Mesendoderm (in vitro differentiated cells): Measurements from ENCODE around the gene FMN1.

ENCODE experiments used
- DNase-seq: peaks from one replicate; pipeline ENCODE4 v3.0.0; 2013
- H2AK5ac ChIP-seq: 2 replicates; pipeline ENCODE4 v1.6.1; 2013; ENCODE audit warnings: low read length, inconsistent platforms
- H2BK120ac ChIP-seq: 2 replicates; pipeline ENCODE4 v1.6.1; 2013; ENCODE audit warnings: low read depth, mild to moderate bottlenecking, low read length, moderate library complexity, mixed read lengths
- H2BK15ac ChIP-seq: replicated peaks from 2 replicates; pipeline ENCODE4 v1.6.1; 2013; ENCODE audit warnings: low read depth, mild to moderate bottlenecking, moderate library complexity
- H2BK5ac ChIP-seq: 2 replicates; pipeline ENCODE4 v1.6.1; 2013; ENCODE audit warnings: low read length, inconsistent platforms
- H3K18ac ChIP-seq: 2 replicates; pipeline ENCODE4 v1.6.1; 2013; ENCODE audit warnings: mild to moderate bottlenecking, low read length, mixed read lengths
- H3K23ac ChIP-seq: one replicate; pipeline ENCODE4 v1.6.1; 2013; ENCODE audit warnings: low read length
- H3K27ac ChIP-seq: 2 replicates; pipeline ENCODE4 v1.5.1; 2013; ENCODE audit warnings: low read depth, mild to moderate bottlenecking, inconsistent platforms, low read length, moderate library complexity
- H3K27me3 ChIP-seq: 2 replicates; pipeline ENCODE4 v1.6.1; 2013; ENCODE audit warnings: low read length, control low read depth, mild to moderate bottlenecking, inconsistent platforms; ENCODE audit not compliant: insufficient read depth, poor library complexity
- H3K36me3 ChIP-seq: 2 replicates; pipeline ENCODE4 v1.6.1; 2013; ENCODE audit warnings: low read length, inconsistent platforms; ENCODE audit not compliant: control insufficient read depth, insufficient read depth
- H3K4ac ChIP-seq: one replicate; pipeline ENCODE4 v1.6.1; 2013; ENCODE audit warnings: low read depth, mild to moderate bottlenecking, low read length, moderate library complexity
- H3K4me1 ChIP-seq: 2 replicates; pipeline ENCODE4 v1.6.1; 2013; ENCODE audit warnings: low read depth, low read length, inconsistent platforms; ENCODE audit not compliant: control insufficient read depth
- H3K4me2 ChIP-seq: 2 replicates; pipeline ENCODE4 v1.6.1; 2013; ENCODE audit warnings: low read length
- H3K4me3 ChIP-seq: 2 replicates; pipeline ENCODE4 v1.5.1; 2013; ENCODE audit warnings: mild to moderate bottlenecking, low read length
- H3K56ac ChIP-seq: one replicate; pipeline ENCODE4 v1.6.1; 2013; ENCODE audit warnings: low read length
- H3K79me1 ChIP-seq: 2 replicates; pipeline ENCODE4 v1.6.1; 2013; ENCODE audit warnings: low read length, inconsistent platforms
- H3K79me2 ChIP-seq: 2 replicates; pipeline ENCODE4 v1.6.1; 2013; ENCODE audit warnings: mild to moderate bottlenecking, low read length; ENCODE audit not compliant: control insufficient read depth, insufficient read depth
- H3K9ac ChIP-seq: 2 replicates; pipeline ENCODE4 v1.6.1; 2013; ENCODE audit warnings: low read length, inconsistent platforms
- H4K5ac ChIP-seq: one replicate; pipeline ENCODE4 v1.6.1; 2013; ENCODE audit warnings: low read length
- H4K8ac ChIP-seq: one replicate; pipeline ENCODE4 v1.6.1; 2013; ENCODE audit warnings: low read depth, mild to moderate bottlenecking, control low read depth, low read length, moderate library complexity
- WGBS: extraction: QIAGEN DNeasy Blood & Tissue Kit; methylation state at CpG from one replicate; pipeline ENCODE4 v1.1.7; 2013; ENCODE audit warnings: low lambda C conversion rate, missing lambda C conversion rate; ENCODE audit not compliant: insufficient coverage; ENCODE audit errors: extremely low coverage; 5-methylcytosine and 5-hydroxymethylcytosine counted together

FMN1 gene

GRCh38 chr15:32790352-32790999 lies 404.0 kb downstream of the FMN1 start:
- H3K4me1 ChIP-seq, result no peaks in the 10 kb centered on the region
- no peak overlapping the region for H3K4me2 ChIP-seq
- no peaks in the 10 kb centered on the region for H3K36me3 ChIP-seq
- H3K18ac ChIP-seq, result no peak overlapping the region
- H3K27ac ChIP-seq, result no peak overlapping the region
- H2BK5ac ChIP-seq, result no peak overlapping the region
- no peaks in the 10 kb centered on the region for H3K27me3 ChIP-seq
- H3K23ac ChIP-seq, result no peak overlapping the region
- H3K4me3 ChIP-seq, result no peak overlapping the region
- DNase-seq, result no peak
- H3K79me2 ChIP-seq, result no peaks in the 10 kb centered on the region
- H3K9ac ChIP-seq, result no peak overlapping the region
- H3K79me1 ChIP-seq, result no peaks in the 10 kb centered on the region
- H3K56ac ChIP-seq, result no peak overlapping the region
- H4K5ac ChIP-seq, result no peak overlapping the region
- no peak overlapping the region for H2BK120ac ChIP-seq
- H2BK15ac ChIP-seq, result no peak overlapping the region
- no peak overlapping the region for H3K4ac ChIP-seq
- no CpG with 5 or more reads among the region's 2 CpGs for WGBS
- H4K8ac ChIP-seq, result no peak overlapping the region
- H2AK5ac ChIP-seq, result no peak overlapping the region

DNA sequence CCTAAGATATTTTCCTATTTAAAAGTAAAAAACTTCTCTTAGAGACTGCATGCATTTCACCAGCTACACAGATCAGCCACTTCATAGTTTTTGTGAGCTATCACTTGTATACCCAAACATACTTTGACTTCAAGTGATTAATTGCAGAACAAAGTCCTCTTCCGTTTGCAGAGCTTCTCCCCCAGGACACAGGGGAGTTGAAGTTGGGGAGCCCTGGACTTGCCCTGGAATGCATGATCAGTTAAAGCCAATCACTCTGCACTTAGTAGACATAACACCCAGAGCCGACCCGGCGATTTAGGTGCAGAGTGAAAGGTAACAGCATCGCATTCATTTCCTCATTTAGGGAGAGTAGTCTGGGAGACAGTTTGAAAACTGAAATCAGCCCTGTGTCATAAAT lies 406.6 kb downstream of the FMN1 start:
- H3K4me2 ChIP-seq, result no peak overlapping the region
- no peak for DNase-seq
- H4K5ac ChIP-seq, result no peak overlapping the region
- no peak overlapping the region for H3K27ac ChIP-seq
- no peak overlapping the region for H2AK5ac ChIP-seq
- no peaks in the 10 kb centered on the region for H3K79me2 ChIP-seq
- no peak overlapping the region for H3K4me3 ChIP-seq
- WGBS, result no CpG with 5 or more reads among the region's 5 CpGs
- H3K56ac ChIP-seq, result no peak overlapping the region
- no peak overlapping the region for H3K4ac ChIP-seq
- no peaks in the 10 kb centered on the region for H3K79me1 ChIP-seq
- H3K36me3 ChIP-seq, result no peaks in the 10 kb centered on the region
- no peak overlapping the region for H4K8ac ChIP-seq
- no peaks in the 10 kb centered on the region for H3K4me1 ChIP-seq
- H2BK5ac ChIP-seq, result no peak overlapping the region
- H3K18ac ChIP-seq, result no peak overlapping the region
- no peak overlapping the region for H3K9ac ChIP-seq
- no peak overlapping the region for H2BK15ac ChIP-seq
- no peaks in the 10 kb centered on the region for H3K27me3 ChIP-seq
- no peak overlapping the region for H2BK120ac ChIP-seq
- H3K23ac ChIP-seq, result no peak overlapping the region

GRCh38 chr15:32786906-32787305 lies 407.6 kb downstream of the FMN1 start:
- no peaks in the 10 kb centered on the region for H3K4me1 ChIP-seq
- no peak overlapping the region for H2BK120ac ChIP-seq
- H3K4me2 ChIP-seq, result no peak overlapping the region
- no peaks in the 10 kb centered on the region for H3K36me3 ChIP-seq
- no peaks in the 10 kb centered on the region for H3K79me2 ChIP-seq
- H3K27ac ChIP-seq, result no peak overlapping the region
- no peak overlapping the region for H3K4me3 ChIP-seq
- WGBS, result no CpG with 5 or more reads among the region's 7 CpGs
- H4K5ac ChIP-seq, result no peak overlapping the region
- no peak overlapping the region for H3K23ac ChIP-seq
- peak; percentile 67 for DNase-seq
- no peak overlapping the region for H2BK15ac ChIP-seq
- H3K4ac ChIP-seq, result no peak overlapping the region
- H3K79me1 ChIP-seq, result no peaks in the 10 kb centered on the region
- no peak overlapping the region for H4K8ac ChIP-seq
- no peak overlapping the region for H2BK5ac ChIP-seq
- no peaks in the 10 kb centered on the region for H3K27me3 ChIP-seq
- no peak overlapping the region for H2AK5ac ChIP-seq
- no peak overlapping the region for H3K9ac ChIP-seq
- no peak overlapping the region for H3K18ac ChIP-seq
- H3K56ac ChIP-seq, result no peak overlapping the region

- Histone ChIP-seq H2AK5ac (no peak overlapping the region), H3K4me2 (no peak overlapping the region), H4K5ac (no peak overlapping the region), H3K36me3 (no peaks in the 10 kb centered on the region), H3K9ac (no peak overlapping the region), H3K23ac (no peak overlapping the region), H3K4me1 (no peaks in the 10 kb centered on the region), H4K8ac (no peak overlapping the region), H3K4me3 (no peak overlapping the region), H3K27ac (no peak overlapping the region), H3K4ac (no peak overlapping the region), H3K27me3 (no peaks in the 10 kb centered on the region), H3K56ac (no peak overlapping the region), H3K18ac (no peak overlapping the region), H2BK5ac (no peak overlapping the region), H3K79me2 (no peaks in the 10 kb centered on the region), H2BK120ac (no peak overlapping the region), H3K79me1 (no peaks in the 10 kb centered on the region), H2BK15ac (no peak overlapping the region)
- no peak for DNase-seq
These were observed 409.9 kb downstream of the FMN1 start for GRCh38 chr15:32784581-32784980.

DNA sequence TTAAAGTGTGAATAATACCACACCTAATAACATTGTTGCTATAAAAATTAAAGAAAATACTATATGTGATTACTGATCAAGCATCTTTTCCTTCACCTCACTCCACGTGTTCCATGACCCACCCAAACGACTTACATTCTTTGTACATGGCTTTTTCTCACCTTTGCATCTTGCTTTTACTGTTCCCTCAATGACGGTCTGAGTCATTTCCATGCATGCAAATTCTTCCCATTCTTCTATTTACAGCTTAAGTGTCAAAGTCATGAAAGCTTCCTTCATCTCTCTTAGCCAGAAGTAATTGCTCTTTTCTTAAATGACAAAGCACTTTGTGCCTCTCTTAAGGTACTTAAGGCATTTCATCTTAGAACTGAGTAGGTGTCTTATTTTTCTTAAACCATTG lies 412.7 kb downstream of the FMN1 start:
- Histone ChIP-seq H3K4ac (no peak overlapping the region), H3K4me2 (no peak overlapping the region), H3K27ac (no peak overlapping the region), H2BK5ac (no peak overlapping the region), H3K27me3 (no peaks in the 10 kb centered on the region), H3K9ac (no peak overlapping the region), H2AK5ac (no peak overlapping the region), H4K8ac (no peak overlapping the region), H2BK15ac (no peak overlapping the region), H2BK120ac (no peak overlapping the region), H3K56ac (no peak overlapping the region), H3K4me1 (no peaks in the 10 kb centered on the region), H4K5ac (no peak overlapping the region), H3K36me3 (no peaks in the 10 kb centered on the region), H3K79me2 (no peaks in the 10 kb centered on the region), H3K18ac (no peak overlapping the region), H3K79me1 (no peaks in the 10 kb centered on the region), H3K4me3 (no peak overlapping the region), H3K23ac (no peak overlapping the region)
- no CpG with 5 or more reads among the region's 3 CpGs for WGBS
- peak; percentile 88 for DNase-seq
